ENCODE measurements around the gene STIP1.
A peak's percentile ranks its signal among the peaks of the same experiment; 100 is the strongest.

The STIP1 gene

GRCh38 chr11:64185693-64186491 lies at the start of gene STIP1:
Gene STIP1, plus strand, starts transcription at chr11:64186171. Its CDS starts 91 bp downstream, at chr11:64186262.
- Histone ChIP-seq H3K4me1 (ENCODE audit: low read depth, poor library complexity, severe bottlenecking) (peaks cover 33% of the 10 kb centered on the region), H3K9ac (peak within 1 kb of the TSS; percentile 78), H3K27me3 (ENCODE audit: insufficient read depth, low read depth) (no peaks in the 10 kb centered on the region), H3K4me3 (IDR thresholded peaks at IDR 0.05; ENCODE audit: insufficient read depth, low read depth, low read length) (no peak within 1 kb of the TSS), H3K27ac (peak within 1 kb of the TSS; percentile 82), H3K79me2 (ENCODE audit: insufficient read depth, low read depth) (peaks cover 27% of the 10 kb centered on the region; the same call in 1 of the 2 replicates), H4K20me1 (ENCODE audit: insufficient read depth) (peaks cover 8% of the 10 kb centered on the region), H2AFZ (ENCODE audit: low read depth) (no peak within 1 kb of the TSS), H3K4me2 (peak within 1 kb of the TSS; percentile 72), H3K36me3 (ENCODE audit: insufficient read depth) (peaks cover 8% of the 10 kb centered on the region; the same call in 1 of the 2 replicates)
- TF ChIP-seq, protein P1, sequence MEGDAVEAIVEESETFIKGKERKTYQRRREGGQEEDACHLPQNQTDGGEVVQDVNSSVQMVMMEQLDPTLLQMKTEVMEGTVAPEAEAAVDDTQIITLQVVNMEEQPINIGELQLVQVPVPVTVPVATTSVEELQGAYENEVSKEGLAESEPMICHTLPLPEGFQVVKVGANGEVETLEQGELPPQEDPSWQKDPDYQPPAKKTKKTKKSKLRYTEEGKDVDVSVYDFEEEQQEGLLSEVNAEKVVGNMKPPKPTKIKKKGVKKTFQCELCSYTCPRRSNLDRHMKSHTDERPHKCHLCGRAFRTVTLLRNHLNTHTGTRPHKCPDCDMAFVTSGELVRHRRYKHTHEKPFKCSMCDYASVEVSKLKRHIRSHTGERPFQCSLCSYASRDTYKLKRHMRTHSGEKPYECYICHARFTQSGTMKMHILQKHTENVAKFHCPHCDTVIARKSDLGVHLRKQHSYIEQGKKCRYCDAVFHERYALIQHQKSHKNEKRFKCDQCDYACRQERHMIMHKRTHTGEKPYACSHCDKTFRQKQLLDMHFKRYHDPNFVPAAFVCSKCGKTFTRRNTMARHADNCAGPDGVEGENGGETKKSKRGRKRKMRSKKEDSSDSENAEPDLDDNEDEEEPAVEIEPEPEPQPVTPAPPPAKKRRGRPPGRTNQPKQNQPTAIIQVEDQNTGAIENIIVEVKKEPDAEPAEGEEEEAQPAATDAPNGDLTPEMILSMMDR (conservative IDR thresholded peaks at IDR 0.05; ENCODE audit: low read depth, low read length) = no peak

- H3K27me3 ChIP-seq (ENCODE audit: insufficient read depth, low read depth) = no peaks in the 10 kb centered on the region
These were observed 49.1 kb upstream of the STIP1 start for GRCh38 chr11:64136765-64137441.

GRCh38 chr11:64138398-64138797 lies 47.6 kb upstream of the STIP1 start:
- no peaks in the 10 kb centered on the region for H3K79me2 ChIP-seq (ENCODE audit: insufficient read depth, low read depth)
- no peak overlapping the region for H3K27ac ChIP-seq
- H3K36me3 ChIP-seq (ENCODE audit: insufficient read depth) = no peaks in the 10 kb centered on the region
- no peak overlapping the region for H3K4me2 ChIP-seq
- H2AFZ ChIP-seq (ENCODE audit: low read depth) = no peak overlapping the region
- no peak overlapping the region for H3K9ac ChIP-seq
- H3K4me1 ChIP-seq (ENCODE audit: low read depth, poor library complexity, severe bottlenecking) = no peaks in the 10 kb centered on the region
- TF ChIP-seq, protein P1 (conservative IDR thresholded peaks at IDR 0.05; ENCODE audit: low read depth, low read length) = no peak
- H3K27me3 ChIP-seq (ENCODE audit: insufficient read depth, low read depth) = no peaks in the 10 kb centered on the region
- no peaks in the 10 kb centered on the region for H4K20me1 ChIP-seq (ENCODE audit: insufficient read depth)
- no peak overlapping the region for H3K4me3 ChIP-seq (IDR thresholded peaks at IDR 0.05; ENCODE audit: insufficient read depth, low read depth, low read length)

More at GRCh38 chr11:64136765-64137441, 49.1 kb upstream of the STIP1 start:
- TF ChIP-seq, protein P1 (conservative IDR thresholded peaks at IDR 0.05; ENCODE audit: low read depth, low read length) = no peak
- Histone ChIP-seq H3K4me1 (ENCODE audit: low read depth, poor library complexity, severe bottlenecking) (no peaks in the 10 kb centered on the region), H3K79me2 (ENCODE audit: insufficient read depth, low read depth) (no peaks in the 10 kb centered on the region), H3K4me3 (IDR thresholded peaks at IDR 0.05; ENCODE audit: insufficient read depth, low read depth, low read length) (no peak overlapping the region), H4K20me1 (ENCODE audit: insufficient read depth) (no peaks in the 10 kb centered on the region), H3K9ac (no peak overlapping the region), H3K4me2 (no peak overlapping the region), H3K27ac (no peak overlapping the region), H2AFZ (ENCODE audit: low read depth) (no peak overlapping the region), H3K36me3 (ENCODE audit: insufficient read depth) (no peaks in the 10 kb centered on the region)

DNA sequence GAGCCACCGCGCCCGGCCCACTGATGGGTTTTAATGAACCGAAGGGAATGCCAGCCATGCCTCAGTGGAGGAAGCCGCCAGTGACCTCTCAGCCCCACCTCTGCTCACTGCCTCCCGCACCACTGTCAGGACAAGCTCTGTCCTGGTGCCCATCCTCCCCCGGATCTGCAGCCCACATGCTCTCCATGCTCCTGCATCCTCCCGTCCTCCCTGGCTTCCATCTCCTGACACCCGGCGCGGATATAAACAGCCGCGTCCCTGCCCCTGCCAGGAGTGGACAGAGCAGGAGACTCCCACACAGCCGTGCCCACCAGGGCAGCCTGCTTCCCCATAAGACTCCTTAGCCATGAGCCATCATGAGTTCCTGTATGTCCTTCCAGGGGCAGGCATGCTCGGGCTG lies 46.9 kb upstream of the STIP1 start:
- Histone ChIP-seq H3K4me1 (ENCODE audit: low read depth, poor library complexity, severe bottlenecking) (no peaks in the 10 kb centered on the region), H2AFZ (ENCODE audit: low read depth) (no peak overlapping the region), H3K27me3 (ENCODE audit: insufficient read depth, low read depth) (no peaks in the 10 kb centered on the region), H3K9ac (no peak overlapping the region), H3K4me2 (no peak overlapping the region), H3K27ac (no peak overlapping the region), H4K20me1 (ENCODE audit: insufficient read depth) (no peaks in the 10 kb centered on the region), H3K79me2 (ENCODE audit: insufficient read depth, low read depth) (no peaks in the 10 kb centered on the region), H3K4me3 (IDR thresholded peaks at IDR 0.05; ENCODE audit: insufficient read depth, low read depth, low read length) (no peak overlapping the region), H3K36me3 (ENCODE audit: insufficient read depth) (no peaks in the 10 kb centered on the region)
- TF ChIP-seq, protein P1 (conservative IDR thresholded peaks at IDR 0.05; ENCODE audit: low read depth, low read length) = no peak
